GM18873 (cell line): ENCODE data around the gene SH3BGRL3.
A peak's percentile ranks its signal among the peaks of the same experiment; 100 is the strongest.
"Not testable (repeated sequence)": the region's sequence is repeated elsewhere in the genome, so short reads cannot be mapped to it uniquely, and the experiment has no call there.

Experiments
- ATAC-seq: cut with Tn5 transposase; IDR thresholded peaks from one replicate; pipeline ENCODE4 v1.9.1; 2021; ENCODE audit warnings: mild to moderate bottlenecking, moderate library complexity, moderate number of reproducible peaks; ENCODE audit not compliant: unreplicated experiment, low FRiP score

The SH3BGRL3 gene

GRCh38 chr1:26279456-26280332 lies at the start of gene SH3BGRL3:
Gene SH3BGRL3, plus strand, starts transcription at chr1:26280086. Its CDS starts 70 bp downstream, at chr1:26280156.
- ATAC-seq: no peak

- ATAC-seq: not testable (repeated sequence)
Observed at GRCh38 chr1:26230682-26231081, 49.2 kb upstream of the SH3BGRL3 start.

- peak; percentile 80 for ATAC-seq
Observed at GRCh38 chr1:26233903-26234643, 45.8 kb upstream of the SH3BGRL3 start, which contains the start of gene CEP85. Gene CEP85, plus strand, starts transcription at chr1:26234200. Its CDS starts 5,584 bp downstream, at chr1:26239784.

GRCh38 chr1:26234644-26235370 lies 45.1 kb upstream of the SH3BGRL3 start:
- no peak for ATAC-seq

GRCh38 chr1:26237230-26237966 lies 42.5 kb upstream of the SH3BGRL3 start:
- no peak for ATAC-seq

- ATAC-seq: no peak
Observed at GRCh38 chr1:26239936-26240335, 40.0 kb upstream of the SH3BGRL3 start.

GRCh38 chr1:26252718-26253117 lies 27.2 kb upstream of the SH3BGRL3 start:
- ATAC-seq: no peak

- no peak for ATAC-seq
Observed at GRCh38 chr1:26254404-26254803, 25.5 kb upstream of the SH3BGRL3 start.

GRCh38 chr1:26257222-26257621 lies 22.7 kb upstream of the SH3BGRL3 start:
- ATAC-seq: no peak

- ATAC-seq: no peak
Observed at GRCh38 chr1:26259005-26259404, 20.9 kb upstream of the SH3BGRL3 start.

- ATAC-seq: no peak
Observed at GRCh38 chr1:26259578-26259977, 20.3 kb upstream of the SH3BGRL3 start.

- ATAC-seq: no peak
Observed at GRCh38 chr1:26263212-26263611, 16.7 kb upstream of the SH3BGRL3 start.

- no peak for ATAC-seq
Observed at GRCh38 chr1:26265405-26265804, 14.5 kb upstream of the SH3BGRL3 start.

- ATAC-seq: no peak
Observed at GRCh38 chr1:26268290-26269197, 11.3 kb upstream of the SH3BGRL3 start.

- no peak for ATAC-seq
Observed at GRCh38 chr1:26269198-26269550, 10.7 kb upstream of the SH3BGRL3 start.

- ATAC-seq: no peak
Observed at GRCh38 chr1:26274801-26275425, 5.0 kb upstream of the SH3BGRL3 start.

- ATAC-seq: no peak
Observed at GRCh38 chr1:26275580-26276431, 4.1 kb upstream of the SH3BGRL3 start.

GRCh38 chr1:26276432-26276838 lies 3.5 kb upstream of the SH3BGRL3 start:
- no peak for ATAC-seq
